GM12873 (cell line): Measurements from ENCODE around the gene SAMD14.

ENCODE experiments used
- CTCF ChIP-seq: IDR thresholded peaks from 2 replicates; pipeline ENCODE4 v1.5.1; 2012; ENCODE audit warnings: low read depth, mild to moderate bottlenecking, moderate library complexity, low read length, control low read depth; ENCODE audit not compliant: insufficient read depth; ENCODE audit errors: missing control alignments

Gene SAMD14

GRCh38 chr17:50125420-50125997, 4.5 kb downstream of the SAMD14 start:
- TF ChIP-seq CTCF, result no peak

GRCh38 chr17:50123649-50124349, 6.2 kb downstream of the SAMD14 start:
- no peak for TF ChIP-seq CTCF

- no peak for TF ChIP-seq CTCF
Observed at GRCh38 chr17:50122945-50123344, 7.0 kb downstream of the SAMD14 start.

GRCh38 chr17:50120475-50121253, 9.3 kb downstream of the SAMD14 start:
- no peak for TF ChIP-seq CTCF

- TF ChIP-seq CTCF, result no peak
Observed at GRCh38 chr17:50118828-50119218, 11.1 kb downstream of the SAMD14 start.

GRCh38 chr17:50118076-50118827, 11.7 kb downstream of the SAMD14 start:
- no peak for TF ChIP-seq CTCF
